Right lobe of liver (tissue), 6 donors: Measurements from ENCODE around the gene PRRT1. TPM values are rescaled to one million over a fixed set of nuclear protein-coding genes. Genes with fewer than 3 reads are reported as not detected.
"Not testable (repeated sequence)": the region's sequence is repeated elsewhere in the genome, so short reads cannot be mapped to it uniquely, and the experiment has no call there.

ENCODE experiments used
- ATAC-seq, 4 donors: fragments of 200-7000 bp; cut with Tn5 transposase; one replicate each; pipeline ENCODE4 v1.9.1; 2020; ENCODE audit warnings: mild to moderate bottlenecking in 4 of 4, moderate library complexity in 4 of 4
- DNase-seq, 3 donors: peaks; one replicate each; pipeline ENCODE4 v3.0.0-alpha.2; 2020
- H3K27ac ChIP-seq, 3 donors: fragments of 200-600 bp; one replicate each; pipeline ENCODE4 v1.8.0; 2022
- H3K27me3 ChIP-seq, 2 donors: fragments of 200-600 bp; one replicate each; pipeline ENCODE4 v1.8.0; 2022
- H3K36me3 ChIP-seq, 4 donors: fragments of 200-600 bp; sonication (generic) in 1 of 4; one replicate each; pipeline versions ENCODE4 v1.5.1 to v1.8.0; 2017 to 2022; ENCODE audit warnings: control low read depth in 1 of 4
- H3K4me1 ChIP-seq, 4 donors: fragments of 200-600 bp; sonication (generic) in 1 of 4; one replicate each; pipeline versions ENCODE4 v1.5.1 to v1.8.0; 2017 to 2022; ENCODE audit warnings: control low read depth in 1 of 4
- H3K4me3 ChIP-seq, 3 donors: fragments of 200-600 bp; one replicate each; pipeline ENCODE4 v1.8.0; 2022
- H3K9me3 ChIP-seq, 4 donors: fragments of 200-600 bp; sonication (generic) in 1 of 4; one replicate each; pipeline versions ENCODE4 v1.5.1 to v1.8.0; 2017 to 2022; ENCODE audit warnings: control low read depth in 1 of 4
- POLR2A ChIP-seq: fragments of 450-650 bp; IDR thresholded peaks from one replicate; pipeline ENCODE4 v1.6.1; 2017; ENCODE audit warnings: antibody characterized with exemption, mild to moderate bottlenecking
- WGBS: methylation state at CpG from one replicate; pipeline ENCODE4 v1.1.6; 2018; ENCODE audit warnings: low coverage, low lambda C conversion rate; ENCODE audit not compliant: insufficient coverage; ENCODE audit errors: missing lambda C conversion rate; 5-methylcytosine and 5-hydroxymethylcytosine counted together
- intact Hi-C, 2 donors: fragments of 100-400 bp; cut with DNase I; formaldehyde crosslinking; loops; one replicate each; pipeline versions ENCODE4 v1.11.2 to v1.14.1; 2022
- total RNA-seq, 6 experiments: library from RNA; depleted of rRNA in 2 of 6; stranded (reverse); fragments of >200 nt in 2 of 6; fragmentation: NEBNext Ultra II Directional in 3 of 6; extraction: Animal tissue kit (Norgen Biotek cat#: 25700) in 3 of 6; gene quantifications; one replicate each; pipeline versions ENCODE4 v1.1.0 to v1.2.4, GENCODE V29; 2016 to 2023
- TF ChIP-seq, protein P1 (sequence below), 4 donors: fragments of 200-600 bp in 3 of 4; fragments of 450-650 bp in 1 of 4; IDR thresholded peaks; one replicate each; pipeline versions ENCODE4 v1.5.1 to v1.8.0; 2016 to 2022; ENCODE audit warnings: antibody characterized with exemption in 4 of 4, mild to moderate bottlenecking in 2 of 4
- donor health status: DM: no; HTN: yes; CAD: no.
- donor health status: DM: no; HTN: no; CAD: no.
- donor health status: DM: no; HTN: no; CAD: no.
- donor health status: DM: no; HTN: yes; CAD: no.
- donor health status: DM: no; HTN: yes; CAD: no.

PRRT1 gene
- total RNA-seq, 6 experiments from 2014 or later = 0.13 to 0.29 (median 0.24) TPM; not detected in 2

DNA sequence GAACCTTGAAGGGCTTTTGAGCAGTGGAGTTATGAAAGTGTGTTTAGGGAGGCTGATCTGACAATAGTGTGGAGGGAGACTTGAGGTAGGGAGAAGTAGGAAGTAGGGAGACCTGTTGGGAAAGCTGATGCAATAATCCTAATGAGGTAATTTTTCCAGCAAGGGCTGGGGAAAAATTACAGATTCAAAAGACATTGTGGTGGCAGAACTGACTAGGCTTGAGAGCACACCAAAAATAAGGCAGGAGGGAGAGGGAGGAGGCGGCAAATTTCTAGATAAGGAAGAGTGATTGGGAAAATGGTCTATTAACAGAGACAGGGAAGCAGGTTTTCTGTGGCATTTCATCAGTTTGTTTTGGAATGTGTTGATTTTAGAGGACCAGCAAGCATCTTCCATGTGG is 5.5 kb downstream of the PRRT1 start:
- DNase-seq (no peak), ATAC-seq (no peak)
- Histone ChIP-seq H3K9me3 (no peaks in the 10 kb centered on the region), H3K27me3 (peaks cover 0 to 6% of the 10 kb centered on the region in 2 donors), H3K27ac (no peak overlapping the region), H3K36me3 (no peaks in the 10 kb centered on the region), H3K4me1 (no peaks in the 10 kb centered on the region), H3K4me3 (no peak overlapping the region)
- WGBS = 78% methylated on average over 1 of the region's 1 CpG
- intact Hi-C loops = no loop called here
- TF ChIP-seq POLR2A = no peak
- TF ChIP-seq, protein P1, sequence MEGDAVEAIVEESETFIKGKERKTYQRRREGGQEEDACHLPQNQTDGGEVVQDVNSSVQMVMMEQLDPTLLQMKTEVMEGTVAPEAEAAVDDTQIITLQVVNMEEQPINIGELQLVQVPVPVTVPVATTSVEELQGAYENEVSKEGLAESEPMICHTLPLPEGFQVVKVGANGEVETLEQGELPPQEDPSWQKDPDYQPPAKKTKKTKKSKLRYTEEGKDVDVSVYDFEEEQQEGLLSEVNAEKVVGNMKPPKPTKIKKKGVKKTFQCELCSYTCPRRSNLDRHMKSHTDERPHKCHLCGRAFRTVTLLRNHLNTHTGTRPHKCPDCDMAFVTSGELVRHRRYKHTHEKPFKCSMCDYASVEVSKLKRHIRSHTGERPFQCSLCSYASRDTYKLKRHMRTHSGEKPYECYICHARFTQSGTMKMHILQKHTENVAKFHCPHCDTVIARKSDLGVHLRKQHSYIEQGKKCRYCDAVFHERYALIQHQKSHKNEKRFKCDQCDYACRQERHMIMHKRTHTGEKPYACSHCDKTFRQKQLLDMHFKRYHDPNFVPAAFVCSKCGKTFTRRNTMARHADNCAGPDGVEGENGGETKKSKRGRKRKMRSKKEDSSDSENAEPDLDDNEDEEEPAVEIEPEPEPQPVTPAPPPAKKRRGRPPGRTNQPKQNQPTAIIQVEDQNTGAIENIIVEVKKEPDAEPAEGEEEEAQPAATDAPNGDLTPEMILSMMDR (IDR thresholded peaks at IDR 0.05) = no peak

- H3K36me3 ChIP-seq, DNase-seq, H3K4me3 ChIP-seq, H3K27ac ChIP-seq, intact Hi-C loops, H3K9me3 ChIP-seq, ATAC-seq, H3K27me3 ChIP-seq, H3K4me1 ChIP-seq: not testable (repeated sequence)
- 80% methylated on average over 7 of the region's 7 CpGs for WGBS
Measured at GRCh38 chr6:32144238-32144637, 7.5 kb downstream of the PRRT1 start.

GRCh38 chr6:32140420-32141046 is 11.2 kb downstream of the PRRT1 start:
- Histone ChIP-seq H3K9me3 (no peaks in the 10 kb centered on the region), H3K27me3 (no peaks in the 10 kb centered on the region), H3K4me3 (no peak overlapping the region), H3K27ac (peak overlapping the region in 1 of 3 donors; percentile 0), H3K36me3 (no peaks in the 10 kb centered on the region), H3K4me1 (peaks cover 0 to 9% (median 0%) of the 10 kb centered on the region in 4 donors)
- DNase-seq = no peak
- peak in 2 of 4 donors; percentile 45 to 65 for ATAC-seq
- 81% methylated on average over 5 of the region's 5 CpGs for WGBS
- intact Hi-C loops = no loop called here
- TF ChIP-seq, protein P1 (IDR thresholded peaks at IDR 0.05) = no peak
- TF ChIP-seq POLR2A = no peak

DNA sequence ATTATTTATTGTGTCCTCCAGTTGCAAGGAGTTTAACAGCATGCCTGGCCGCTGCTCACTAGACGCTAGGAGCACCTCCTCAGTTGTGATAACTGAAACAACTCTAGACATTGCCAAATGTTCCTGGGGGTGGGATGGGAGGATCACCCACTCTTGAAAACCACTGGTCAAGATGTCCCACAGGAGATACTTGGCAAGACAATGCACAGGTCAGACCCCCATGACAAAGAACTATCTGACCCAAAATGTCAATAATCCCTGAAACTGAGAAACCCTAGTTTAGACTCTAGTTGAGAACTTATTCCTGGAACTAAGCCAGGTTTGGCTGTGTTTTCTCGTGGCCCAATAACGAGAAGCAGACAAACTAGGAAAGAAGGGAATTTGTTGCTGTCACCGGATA is 12.1 kb downstream of the PRRT1 start:
- Histone ChIP-seq H3K36me3 (no peaks in the 10 kb centered on the region), H3K9me3 (no peaks in the 10 kb centered on the region), H3K27ac (no peak overlapping the region), H3K4me1 (peaks cover 0 to 9% (median 0%) of the 10 kb centered on the region in 4 donors), H3K27me3 (no peaks in the 10 kb centered on the region), H3K4me3 (no peak overlapping the region)
- TF ChIP-seq, protein P1 (IDR thresholded peaks at IDR 0.05) = no peak
- no peak for TF ChIP-seq POLR2A
- 52% methylated on average over 4 of the region's 5 CpGs for WGBS
- no peak for ATAC-seq
- no peak for DNase-seq
- intact Hi-C loops = no loop called here

DNA sequence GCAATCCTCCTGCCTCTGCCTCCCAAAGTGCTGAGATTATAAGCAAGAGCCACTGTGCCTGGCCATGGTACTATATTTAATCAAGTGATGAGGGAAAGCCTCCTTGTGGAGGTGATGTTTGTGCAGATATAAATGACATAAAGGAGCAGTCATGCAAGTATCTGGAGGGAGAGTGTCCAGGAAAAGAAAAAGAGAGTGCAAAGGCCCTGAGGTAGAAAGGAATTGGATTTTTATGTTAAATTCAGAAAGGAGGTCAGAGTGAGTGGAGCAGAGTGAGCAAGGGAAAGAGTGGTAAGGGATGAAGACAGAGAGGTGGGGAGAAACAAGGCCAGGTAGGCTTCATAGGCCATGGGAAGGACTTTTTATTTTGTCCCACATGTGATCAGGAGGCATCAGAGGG is 14.3 kb downstream of the PRRT1 start:
- Histone ChIP-seq H3K27me3 (no peaks in the 10 kb centered on the region), H3K4me1 (peaks cover 0 to 9% (median 0%) of the 10 kb centered on the region in 4 donors), H3K27ac (no peak overlapping the region), H3K9me3 (no peaks in the 10 kb centered on the region), H3K36me3 (no peaks in the 10 kb centered on the region), H3K4me3 (no peak overlapping the region)
- TF ChIP-seq, protein P1 (IDR thresholded peaks at IDR 0.05) = no peak
- TF ChIP-seq POLR2A = no peak
- no peak for DNase-seq
- intact Hi-C loops = no loop called here
- no peak for ATAC-seq
